ENCODE measurements around the gene DKC1. TPM values are rescaled to one million over a fixed set of nuclear protein-coding genes. Genes with fewer than 3 reads are reported as not detected.
"Not testable (repeated sequence)": the region's sequence is repeated elsewhere in the genome, so short reads cannot be mapped to it uniquely, and the experiment has no call there.

Gene DKC1
- total and polyA plus RNA-seq, 10 donors, result 32.0 to 54.4 (median 39.0) TPM

- TF ChIP-seq POLR2AphosphoS5 (IDR thresholded peaks at IDR 0.05) (no peak), POLR2A (IDR thresholded peaks at IDR 0.05) (no peak), CTCF (IDR thresholded peaks at IDR 0.05 in 8 of 11, conservative IDR thresholded peaks at IDR 0.05 in 3 of 11) (no peak)
- no peak for DNase-seq
- intact Hi-C loops (cut with DNase I; ENCODE audit: low total_unique reads), result no loop called here
- H3K27ac ChIP-seq, result no peak overlapping the region
- no peaks in the 10 kb centered on the region for H3K36me3 ChIP-seq
- 81 to 100% (median 89%) methylated on average over 1 of the region's 1 CpG for WGBS, 5 donors
- H3K9me3 ChIP-seq, result no peaks in the 10 kb centered on the region
- H3K27me3 ChIP-seq (replicated peaks in 1 of 7), result no peaks in the 10 kb centered on the region
- peaks cover 0 to 20% (median 0%) of the 10 kb centered on the region in 6 donors for H3K4me1 ChIP-seq
- H3K4me3 ChIP-seq, result no peak overlapping the region
These were observed 62.0 kb downstream of the DKC1 start for GRCh38 chrX:154824638-154825037.

DNA sequence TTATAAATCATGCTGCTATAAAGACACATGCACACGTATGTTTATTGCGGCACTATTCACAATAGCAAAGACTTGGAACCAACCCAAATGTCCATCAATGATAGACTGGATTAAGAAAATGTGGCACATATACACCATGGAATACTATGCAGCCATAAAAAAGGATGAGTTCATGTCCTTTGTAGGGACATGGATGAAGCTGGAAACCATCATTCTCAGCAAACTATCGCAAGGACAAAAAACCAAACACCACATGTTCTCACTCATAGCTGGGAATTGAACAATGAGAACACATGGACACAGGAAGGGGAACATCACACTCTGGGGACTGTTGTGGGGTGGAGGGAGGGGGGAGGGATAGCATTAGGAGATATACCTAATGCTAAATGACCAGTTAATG lies 62.9 kb downstream of the DKC1 start:
- H3K36me3 ChIP-seq; DNase-seq; H3K9me3 ChIP-seq; intact Hi-C loops (cut with DNase I; ENCODE audit: low total_unique reads); H3K4me3 ChIP-seq; H3K27ac ChIP-seq; H3K27me3 ChIP-seq (replicated peaks in 1 of 7): not testable (repeated sequence)
- 83% methylated on average over 2 of the region's 3 CpGs; no CpG with 5 or more reads in 4 of the 5 donors for WGBS, 5 donors
- peaks cover 0 to 20% (median 0%) of the 10 kb centered on the region in 6 donors for H3K4me1 ChIP-seq

Small RNA genes lying within 50 kb of the gene (small RNA-seq; reads per million reads assigned to genes)
- 0 reads per million in 4 donors for gene SNORA36A

Other genes with a start within 250 kb of the DKC1 start
- 10 to 100 TPM; 29.1 to 38.1 (median 34.7) TPM for gene FAM3A, start 246.6 kb upstream of the DKC1 start, total RNA-seq
- 10 to 100 TPM; 35.2 to 54.5 (median 52.3) TPM for gene FAM3A, start 246.6 kb upstream of the DKC1 start, polyA plus RNA-seq
- gene G6PD, start 216.0 kb upstream of the DKC1 start, total RNA-seq, result 10 to 100 TPM; 57.0 to 93.1 (median 70.3) TPM
- 10 to 100 TPM; 15.5 to 34.2 (median 15.7) TPM for gene G6PD, start 216.0 kb upstream of the DKC1 start, polyA plus RNA-seq
- 10 to 100 TPM; 18.9 to 66.6 (median 39.1) TPM for gene IKBKG, start 215.2 kb upstream of the DKC1 start, total RNA-seq
- 10 to 100 TPM; 21.5 to 52.8 (median 49.9) TPM for gene IKBKG, start 215.2 kb upstream of the DKC1 start, polyA plus RNA-seq
- gene CTAG1A, start 177.7 kb upstream of the DKC1 start, total RNA-seq, result not detected
- not detected for gene CTAG1A, start 177.7 kb upstream of the DKC1 start, polyA plus RNA-seq
- not detected for gene CTAG1B, start 143.6 kb upstream of the DKC1 start, total RNA-seq
- gene CTAG1B, start 143.6 kb upstream of the DKC1 start, polyA plus RNA-seq, result not detected
- gene CTAG2, start 109.3 kb upstream of the DKC1 start, total RNA-seq, result under 1 TPM in 1 of 7 donors, not detected in 6; 0.46 TPM
- gene CTAG2, start 109.3 kb upstream of the DKC1 start, polyA plus RNA-seq, result 1 to 10 TPM in 1 of 3 donors, under 1 TPM in 1, not detected in 1; 0.10 to 7.9 TPM
- 10 to 100 TPM; 22.1 to 40.3 (median 36.1) TPM for gene GAB3, start 11.8 kb upstream of the DKC1 start, total RNA-seq
- gene GAB3, start 11.8 kb upstream of the DKC1 start, polyA plus RNA-seq, result 1 to 10 TPM; 7.4 to 8.4 (median 7.9) TPM
- 100 to 1,000 TPM in 3 of 7 donors, 10 to 100 TPM in 4; 76.5 to 122 (median 90.7) TPM for gene MPP1, start 42.6 kb downstream of the DKC1 start, total RNA-seq
- gene MPP1, start 42.6 kb downstream of the DKC1 start, polyA plus RNA-seq, result 10 to 100 TPM; 24.3 to 45.9 (median 31.8) TPM
- gene SMIM9, start 71.8 kb downstream of the DKC1 start, total RNA-seq, result 1 to 10 TPM in 2 of 7 donors, not detected in 5; 1.3 to 4.9 TPM
- not detected for gene SMIM9, start 71.8 kb downstream of the DKC1 start, polyA plus RNA-seq
- gene F8A1, start 123.5 kb downstream of the DKC1 start, total RNA-seq, result 10 to 100 TPM in 6 of 7 donors, 1 to 10 TPM in 1; 5.6 to 38.0 (median 27.5) TPM
- 10 to 100 TPM; 19.4 to 27.9 (median 24.2) TPM for gene F8A1, start 123.5 kb downstream of the DKC1 start, polyA plus RNA-seq